Adrenal gland (tissue), 5 donors: Measurements from ENCODE around the gene CBY2.

Experiments
- CTCF ChIP-seq, 6 experiments: fragments of 450-650 bp in 4 of 6; fragments of 200-600 bp in 2 of 6; sonication (generic) in 1 of 6; IDR thresholded peaks; 1 replicate in 5 of 6; 2 replicates in 1 of 6; pipeline versions ENCODE4 v1.5.1 to v1.8.0; 2016 to 2021; ENCODE audit warnings: antibody characterized with exemption in 6 of 6, mild to moderate bottlenecking in 2 of 6, moderate library complexity in 1 of 6
- POLR2A ChIP-seq, 2 donors: fragments of 450-650 bp; IDR thresholded peaks; one replicate each; pipeline ENCODE4 v1.6.1; 2017; ENCODE audit warnings: antibody characterized with exemption in 2 of 2, mild to moderate bottlenecking in 2 of 2, moderate library complexity in 1 of 2
- donor health status: DM: no; HTN: no; CAD: no.

DNA sequence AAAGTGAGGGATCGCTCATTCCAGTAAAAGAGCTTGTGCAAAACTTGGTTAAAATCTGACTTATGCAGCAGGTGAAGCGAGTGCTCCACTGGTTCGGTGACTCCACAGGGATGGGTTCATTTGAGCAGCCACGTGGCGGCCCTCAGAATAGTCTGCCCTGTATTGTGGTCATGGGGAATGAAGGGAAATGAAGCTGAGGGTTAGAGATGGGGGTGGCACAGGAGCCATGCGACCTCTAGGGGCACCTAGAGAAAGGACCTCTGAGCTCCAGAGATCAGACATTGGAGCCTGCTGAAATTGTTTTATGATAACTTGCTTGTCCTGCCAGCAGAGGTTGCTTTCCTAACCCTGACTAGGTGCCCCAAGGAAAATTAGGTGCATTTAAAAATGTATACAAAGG is 26.6 kb downstream of the CBY2 start:
- TF ChIP-seq CTCF (IDR thresholded peaks at IDR 0.05) (no peak), POLR2A (IDR thresholded peaks at IDR 0.05) (no peak)
